Esophagus muscularis mucosa (tissue), 4 donors: ENCODE data around the gene CXXC5.

Source experiments
- CTCF ChIP-seq, 3 experiments: fragments of 200-600 bp in 2 of 3; fragments of 450-650 bp in 1 of 3; sonication (generic) in 2 of 3; IDR thresholded peaks; one replicate each; pipeline ENCODE4 v1.5.1; 2017 to 2019; ENCODE audit warnings: antibody characterized with exemption in 3 of 3, mild to moderate bottlenecking in 2 of 3, moderate library complexity in 1 of 3
- EP300 ChIP-seq: sonication (generic); formaldehyde crosslinking; IDR thresholded peaks from one replicate; pipeline ENCODE4 v1.6.1; 2017; ENCODE audit warnings: antibody characterized with exemption
- POLR2A ChIP-seq: fragments of 450-650 bp; IDR thresholded peaks from one replicate; pipeline ENCODE4 v1.6.1; 2017; ENCODE audit warnings: antibody characterized with exemption, moderate library complexity, mild to moderate bottlenecking, low read depth
- POLR2AphosphoS5 ChIP-seq, 2 donors: sonication (generic); formaldehyde crosslinking; IDR thresholded peaks; one replicate each; pipeline ENCODE4 v1.6.1; 2017; ENCODE audit warnings: antibody characterized with exemption in 2 of 2

- TF ChIP-seq CTCF (IDR thresholded peaks at IDR 0.05), result no peak
- TF ChIP-seq POLR2A, result no peak
- TF ChIP-seq EP300, result no peak
- no peak for TF ChIP-seq POLR2AphosphoS5 (IDR thresholded peaks at IDR 0.05)
These were observed 9.5 kb downstream of the CXXC5 start for GRCh38 chr5:139657363-139658321.
